ENCODE measurements around the gene TLR8. TPM values are rescaled to one million over a fixed set of nuclear protein-coding genes. Genes with fewer than 3 reads are reported as not detected.

The TLR8 gene
- polyA plus RNA-seq, 1 donor from 2014 or later: 0.20 TPM

GRCh38 chrX:12946406-12946805, 40.0 kb downstream of the TLR8 start:
- peak overlapping the region in 1 of 4 donors; percentile 41 for H3K4me3 Mint-ChIP-seq
- peaks cover 25 to 49% (median 40%) of the 10 kb centered on the region in 3 donors for H3K4me1 Mint-ChIP-seq
- no peaks in the 10 kb centered on the region for H3K9me3 Mint-ChIP-seq
- peak overlapping the region in 2 of 3 donors; percentile 41 to 79 for H3K27ac Mint-ChIP-seq
- no peaks in the 10 kb centered on the region for H3K36me3 Mint-ChIP-seq
- H3K27me3 Mint-ChIP-seq: peaks cover 7% of the 10 kb centered on the region

GRCh38 chrX:12946838-12947544, 40.6 kb downstream of the TLR8 start:
- peak overlapping the region in 3 of 4 donors; percentile 41 to 72 (median 64) for H3K4me3 Mint-ChIP-seq
- H3K4me1 Mint-ChIP-seq: peaks cover 30 to 54% (median 44%) of the 10 kb centered on the region in 3 donors
- H3K36me3 Mint-ChIP-seq: no peaks in the 10 kb centered on the region
- H3K27ac Mint-ChIP-seq: peak overlapping the region; percentile 41 to 88 (median 79)
- no peaks in the 10 kb centered on the region for H3K9me3 Mint-ChIP-seq
- peaks cover 7% of the 10 kb centered on the region for H3K27me3 Mint-ChIP-seq

GRCh38 chrX:12947545-12948235, 41.3 kb downstream of the TLR8 start:
- peak overlapping the region; percentile 88 to 98 (median 96) for H3K27ac Mint-ChIP-seq
- H3K36me3 Mint-ChIP-seq: no peaks in the 10 kb centered on the region
- peaks cover 30 to 56% (median 49%) of the 10 kb centered on the region in 3 donors for H3K4me1 Mint-ChIP-seq
- H3K4me3 Mint-ChIP-seq: peak overlapping the region in 2 of 4 donors; percentile 60 to 72
- H3K27me3 Mint-ChIP-seq: peaks cover 5% of the 10 kb centered on the region
- no peaks in the 10 kb centered on the region for H3K9me3 Mint-ChIP-seq

GRCh38 chrX:12948495-12948894, 42.1 kb downstream of the TLR8 start:
- no peaks in the 10 kb centered on the region for H3K9me3 Mint-ChIP-seq
- peak overlapping the region; percentile 96 to 98 (median 96) for H3K27ac Mint-ChIP-seq
- peaks cover 5% of the 10 kb centered on the region for H3K27me3 Mint-ChIP-seq
- peak overlapping the region in 2 of 4 donors; percentile 25 to 85 for H3K4me3 Mint-ChIP-seq
- H3K4me1 Mint-ChIP-seq: peaks cover 30 to 62% (median 53%) of the 10 kb centered on the region in 3 donors
- no peaks in the 10 kb centered on the region for H3K36me3 Mint-ChIP-seq

GRCh38 chrX:12949205-12949926, 42.9 kb downstream of the TLR8 start:
- Mint-ChIP-seq H3K4me3 (peak overlapping the region; percentile 16 to 93 (median 82)), H3K27ac (peak overlapping the region; percentile 96 to 98 (median 96)), H3K9me3 (no peaks in the 10 kb centered on the region), H3K27me3 (peaks cover 5% of the 10 kb centered on the region), H3K4me1 (peaks cover 30 to 66% (median 56%) of the 10 kb centered on the region in 3 donors), H3K36me3 (no peaks in the 10 kb centered on the region)

- Mint-ChIP-seq H3K27ac (peak overlapping the region; percentile 96 to 98 (median 96)), H3K36me3 (no peaks in the 10 kb centered on the region), H3K4me3 (peak overlapping the region; percentile 71 to 93 (median 80)), H3K4me1 (peaks cover 30 to 73% (median 62%) of the 10 kb centered on the region in 3 donors), H3K9me3 (no peaks in the 10 kb centered on the region), H3K27me3 (peaks cover 5% of the 10 kb centered on the region)
Observed at GRCh38 chrX:12949927-12950656, 43.7 kb downstream of the TLR8 start.

GRCh38 chrX:12950851-12951594, 44.6 kb downstream of the TLR8 start:
- Mint-ChIP-seq H3K4me1 (peaks cover 32 to 78% (median 64%) of the 10 kb centered on the region in 3 donors), H3K27me3 (peaks cover 5% of the 10 kb centered on the region), H3K9me3 (no peaks in the 10 kb centered on the region), H3K36me3 (no peaks in the 10 kb centered on the region), H3K4me3 (peak overlapping the region; percentile 75 to 93 (median 85)), H3K27ac (peak overlapping the region; percentile 96 to 98 (median 96))

GRCh38 chrX:12951595-12951975, 45.2 kb downstream of the TLR8 start:
- H3K9me3 Mint-ChIP-seq: no peaks in the 10 kb centered on the region
- no peaks in the 10 kb centered on the region for H3K36me3 Mint-ChIP-seq
- peaks cover 5% of the 10 kb centered on the region for H3K27me3 Mint-ChIP-seq
- H3K4me1 Mint-ChIP-seq: peaks cover 36 to 80% (median 69%) of the 10 kb centered on the region in 3 donors
- peak overlapping the region; percentile 96 to 98 (median 96) for H3K27ac Mint-ChIP-seq
- peak overlapping the region; percentile 75 to 93 (median 85) for H3K4me3 Mint-ChIP-seq

- H3K27me3 Mint-ChIP-seq: peaks cover 5% of the 10 kb centered on the region
- peak overlapping the region; percentile 78 to 96 (median 84) for H3K27ac Mint-ChIP-seq
Observed at GRCh38 chrX:12953420-12953819, 47.0 kb downstream of the TLR8 start.

GRCh38 chrX:12954376-12954775, 48.0 kb downstream of the TLR8 start:
- Mint-ChIP-seq H3K36me3 (no peaks in the 10 kb centered on the region), H3K9me3 (no peaks in the 10 kb centered on the region), H3K27me3 (peaks cover 5% of the 10 kb centered on the region), H3K27ac (peak overlapping the region; percentile 84 to 96 (median 95)), H3K4me3 (peak overlapping the region in 3 of 4 donors; percentile 71 to 86 (median 78)), H3K4me1 (peaks cover 42 to 69% (median 61%) of the 10 kb centered on the region in 3 donors)

More at GRCh38 chrX:12953420-12953819, 47.0 kb downstream of the TLR8 start:
- Mint-ChIP-seq H3K9me3 (no peaks in the 10 kb centered on the region), H3K4me1 (peaks cover 42 to 76% (median 68%) of the 10 kb centered on the region in 3 donors), H3K4me3 (peak overlapping the region in 1 of 4 donors; percentile 9), H3K36me3 (no peaks in the 10 kb centered on the region)

- Mint-ChIP-seq H3K36me3 (no peaks in the 10 kb centered on the region), H3K4me3 (peak overlapping the region; percentile 62 to 86 (median 74)), H3K27me3 (peaks cover 5% of the 10 kb centered on the region), H3K9me3 (no peaks in the 10 kb centered on the region), H3K4me1 (peaks cover 39 to 67% (median 57%) of the 10 kb centered on the region in 3 donors), H3K27ac (peak overlapping the region; percentile 84 to 96 (median 95))
Observed at GRCh38 chrX:12954981-12955380, 48.6 kb downstream of the TLR8 start.

GRCh38 chrX:12955882-12956703, 49.7 kb downstream of the TLR8 start:
- peaks cover 3% of the 10 kb centered on the region for H3K27me3 Mint-ChIP-seq
- H3K27ac Mint-ChIP-seq: peak overlapping the region; percentile 93 to 100 (median 98)
- H3K4me1 Mint-ChIP-seq: peaks cover 30 to 62% (median 48%) of the 10 kb centered on the region in 3 donors
- peak overlapping the region; percentile 75 to 93 (median 86) for H3K4me3 Mint-ChIP-seq
- H3K36me3 Mint-ChIP-seq: no peaks in the 10 kb centered on the region
- no peaks in the 10 kb centered on the region for H3K9me3 Mint-ChIP-seq

Measured in IgD-negative memory B cell (primary cell).